ENCODE data around the gene RBM7. TPM values are rescaled to one million over a fixed set of nuclear protein-coding genes. Genes with fewer than 3 reads are reported as not detected.

RBM7 gene
- total RNA-seq, 1 donor from 2014 or later: 25.9 TPM

DNA sequence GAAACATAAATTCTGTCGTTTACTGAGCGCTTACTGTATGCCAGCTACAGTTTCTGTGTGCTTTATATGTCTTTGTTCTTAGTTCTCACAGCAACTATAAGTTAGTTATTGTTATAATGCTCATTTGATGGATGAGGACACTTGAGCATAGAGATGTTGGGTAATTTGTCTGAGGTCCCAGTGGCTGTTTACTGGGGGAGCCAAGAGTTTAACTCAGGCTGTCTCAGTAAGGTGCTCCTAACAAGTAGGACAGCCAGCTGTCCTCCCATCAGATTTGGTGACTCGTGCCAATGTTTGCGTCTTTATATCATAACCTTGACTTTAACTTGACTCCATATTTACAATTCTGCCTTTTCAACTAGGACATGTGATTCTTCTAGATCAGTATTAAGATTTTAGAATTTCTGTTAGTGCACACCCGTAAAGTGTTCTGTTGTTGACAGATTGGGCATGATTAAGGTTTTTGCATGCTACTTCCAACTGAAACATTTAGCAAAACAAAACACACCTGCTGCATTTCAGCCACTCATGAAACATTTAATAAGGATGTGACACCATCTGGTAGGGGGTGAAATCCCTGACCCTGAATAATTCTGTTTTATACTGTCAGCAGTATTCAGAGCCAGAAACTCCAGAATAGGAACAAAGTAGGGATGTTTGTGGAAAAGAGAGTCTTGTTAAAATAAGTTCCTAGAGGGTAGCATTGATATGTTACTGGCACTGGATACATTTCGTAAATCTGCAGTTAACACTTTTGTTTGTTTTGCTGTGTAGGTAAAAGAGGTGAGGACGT, 40.7 kb downstream of the RBM7 start:
- Mint-ChIP-seq H3K27ac (ENCODE audit: unreplicated experiment) (no peak overlapping the region), H3K9me3 (no peaks in the 10 kb centered on the region), H3K27me3 (ENCODE audit: low read depth) (no peaks in the 10 kb centered on the region), H3K36me3 (ENCODE audit: low read depth) (peaks cover under 1% of the 10 kb centered on the region), H3K4me3 (peak overlapping the region; percentile 79), H3K4me1 (peaks cover 29% of the 10 kb centered on the region)
- no peak for DNase-seq (ENCODE audit: low read depth, low spot score)
- TF ChIP-seq, protein P1, sequence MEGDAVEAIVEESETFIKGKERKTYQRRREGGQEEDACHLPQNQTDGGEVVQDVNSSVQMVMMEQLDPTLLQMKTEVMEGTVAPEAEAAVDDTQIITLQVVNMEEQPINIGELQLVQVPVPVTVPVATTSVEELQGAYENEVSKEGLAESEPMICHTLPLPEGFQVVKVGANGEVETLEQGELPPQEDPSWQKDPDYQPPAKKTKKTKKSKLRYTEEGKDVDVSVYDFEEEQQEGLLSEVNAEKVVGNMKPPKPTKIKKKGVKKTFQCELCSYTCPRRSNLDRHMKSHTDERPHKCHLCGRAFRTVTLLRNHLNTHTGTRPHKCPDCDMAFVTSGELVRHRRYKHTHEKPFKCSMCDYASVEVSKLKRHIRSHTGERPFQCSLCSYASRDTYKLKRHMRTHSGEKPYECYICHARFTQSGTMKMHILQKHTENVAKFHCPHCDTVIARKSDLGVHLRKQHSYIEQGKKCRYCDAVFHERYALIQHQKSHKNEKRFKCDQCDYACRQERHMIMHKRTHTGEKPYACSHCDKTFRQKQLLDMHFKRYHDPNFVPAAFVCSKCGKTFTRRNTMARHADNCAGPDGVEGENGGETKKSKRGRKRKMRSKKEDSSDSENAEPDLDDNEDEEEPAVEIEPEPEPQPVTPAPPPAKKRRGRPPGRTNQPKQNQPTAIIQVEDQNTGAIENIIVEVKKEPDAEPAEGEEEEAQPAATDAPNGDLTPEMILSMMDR (conservative IDR thresholded peaks at IDR 0.05): no peak

DNA sequence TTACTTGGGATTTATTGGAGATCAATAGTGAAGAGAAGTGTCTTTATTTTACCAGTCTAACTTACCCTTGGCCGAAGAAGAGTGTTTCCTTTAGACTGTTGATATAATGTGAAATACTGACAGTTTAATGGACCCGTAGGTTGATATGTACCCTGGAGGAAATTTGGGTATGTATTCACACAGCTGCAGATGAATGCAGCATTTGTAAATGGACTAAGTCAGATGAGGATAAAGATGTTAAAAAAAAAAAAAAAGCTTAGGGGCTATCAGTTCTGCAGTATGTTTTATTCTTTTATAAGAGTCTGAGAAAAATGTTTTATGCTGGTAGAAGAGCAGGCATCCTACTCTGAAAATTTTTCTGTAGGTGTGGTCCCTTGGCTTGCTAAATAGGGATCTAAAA, 41.5 kb downstream of the RBM7 start:
- H3K27ac Mint-ChIP-seq (ENCODE audit: unreplicated experiment): no peak overlapping the region
- peaks cover 6% of the 10 kb centered on the region for H3K36me3 Mint-ChIP-seq (ENCODE audit: low read depth)
- H3K4me3 Mint-ChIP-seq: peak overlapping the region; percentile 79
- H3K9me3 Mint-ChIP-seq: no peaks in the 10 kb centered on the region
- no peak for DNase-seq (ENCODE audit: low read depth, low spot score)
- peaks cover 29% of the 10 kb centered on the region for H3K4me1 Mint-ChIP-seq
- TF ChIP-seq, protein P1 (conservative IDR thresholded peaks at IDR 0.05): no peak
- H3K27me3 Mint-ChIP-seq (ENCODE audit: low read depth): no peaks in the 10 kb centered on the region

DNA sequence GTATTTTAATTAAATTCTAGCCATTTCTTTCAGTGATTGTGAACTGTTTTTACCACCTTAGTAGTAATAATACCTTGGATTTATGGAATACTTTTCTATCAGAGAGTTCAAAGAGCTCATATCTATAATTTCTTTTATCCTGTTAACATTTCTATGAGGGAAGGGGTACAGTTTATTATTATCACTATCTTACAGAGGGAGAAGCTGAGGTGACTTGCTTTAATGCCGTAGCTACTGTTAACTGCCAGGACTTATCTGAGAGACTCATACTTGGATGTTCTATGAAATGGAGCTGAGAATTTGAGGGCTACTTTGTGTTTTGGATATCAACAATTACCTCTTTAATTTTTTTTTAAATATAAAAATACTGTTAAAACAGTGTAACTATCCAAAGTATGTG, 42.1 kb downstream of the RBM7 start:
- Mint-ChIP-seq H3K9me3 (no peaks in the 10 kb centered on the region), H3K27me3 (ENCODE audit: low read depth) (no peaks in the 10 kb centered on the region), H3K27ac (ENCODE audit: unreplicated experiment) (no peak overlapping the region), H3K4me3 (no peak overlapping the region), H3K4me1 (peaks cover 29% of the 10 kb centered on the region), H3K36me3 (ENCODE audit: low read depth) (peaks cover 9% of the 10 kb centered on the region)
- TF ChIP-seq, protein P1 (conservative IDR thresholded peaks at IDR 0.05): no peak
- DNase-seq (ENCODE audit: low read depth, low spot score): no peak

DNA sequence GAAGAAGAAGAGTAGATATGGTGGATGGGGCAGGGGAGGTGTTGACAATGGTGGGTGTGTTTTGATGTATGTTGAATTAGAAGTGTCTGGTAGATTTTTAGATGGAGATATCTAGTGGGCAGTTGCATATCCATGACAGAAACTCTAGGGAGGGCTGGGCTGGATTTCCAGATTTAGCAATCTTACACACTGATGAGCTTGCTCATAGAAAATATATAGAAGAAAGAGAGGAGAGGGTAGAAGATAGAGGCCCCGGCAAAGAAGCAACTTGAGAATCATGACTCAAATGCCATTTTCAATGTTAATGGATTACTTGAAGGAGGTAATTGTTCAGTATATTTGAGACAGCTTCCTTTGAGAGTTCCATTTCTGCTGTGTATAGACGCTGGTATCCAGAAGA, 47.0 kb downstream of the RBM7 start:
- Mint-ChIP-seq H3K27ac (ENCODE audit: unreplicated experiment) (no peak overlapping the region), H3K36me3 (ENCODE audit: low read depth) (peaks cover 12% of the 10 kb centered on the region)
- TF ChIP-seq, protein P1 (conservative IDR thresholded peaks at IDR 0.05): no peak

DNA sequence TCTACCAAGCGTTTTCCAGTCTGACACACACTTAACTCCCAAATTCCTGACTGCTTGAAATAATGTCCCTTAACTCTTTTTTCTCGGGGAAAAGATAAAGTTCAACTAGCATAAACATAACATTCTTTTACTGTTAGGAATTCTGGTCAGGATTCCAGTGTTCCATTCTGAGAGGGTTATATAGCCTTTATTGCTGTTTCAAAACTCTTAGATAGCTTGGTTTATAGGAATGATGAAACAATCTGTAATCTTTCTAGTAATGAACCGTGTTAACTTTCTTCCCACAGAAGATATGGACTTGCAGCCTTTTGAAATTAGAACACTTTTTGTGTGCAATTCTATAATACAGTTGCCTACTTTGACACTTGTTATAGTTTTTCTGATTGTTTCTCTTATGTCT, 47.4 kb downstream of the RBM7 start:
- H3K4me1 Mint-ChIP-seq: no peaks in the 10 kb centered on the region
- H3K4me3 Mint-ChIP-seq: no peak overlapping the region
- H3K36me3 Mint-ChIP-seq (ENCODE audit: low read depth): peaks cover 12% of the 10 kb centered on the region
- DNase-seq (ENCODE audit: low read depth, low spot score): no peak
- TF ChIP-seq, protein P1 (conservative IDR thresholded peaks at IDR 0.05): no peak
- H3K27ac Mint-ChIP-seq (ENCODE audit: unreplicated experiment): no peak overlapping the region
- H3K9me3 Mint-ChIP-seq: no peaks in the 10 kb centered on the region
- H3K27me3 Mint-ChIP-seq (ENCODE audit: low read depth): no peaks in the 10 kb centered on the region

More for the DNA sequence above, 47.0 kb downstream of the RBM7 start:
- no peaks in the 10 kb centered on the region for H3K9me3 Mint-ChIP-seq
- no peaks in the 10 kb centered on the region for H3K27me3 Mint-ChIP-seq (ENCODE audit: low read depth)
- no peak overlapping the region for H3K4me3 Mint-ChIP-seq
- no peak for DNase-seq (ENCODE audit: low read depth, low spot score)
- no peaks in the 10 kb centered on the region for H3K4me1 Mint-ChIP-seq

Data from neural crest cell (in vitro differentiated cells).